Neural progenitor cell (in vitro differentiated cells): ENCODE results near the gene ACO2. TPM values are rescaled to one million over a fixed set of nuclear protein-coding genes. Genes with fewer than 3 reads are reported as not detected.
A peak's percentile ranks its signal among the peaks of the same experiment; 100 is the strongest.

ENCODE experiments used
- DNase-seq: peaks from one replicate; pipeline ENCODE4 v3.0.0-alpha.2; 2016; ENCODE audit warnings: low spot score
- H2AFZ ChIP-seq: fragments of 200-600 bp; sonication (generic); replicated peaks from 2 replicates; pipeline ENCODE4 v1.6.1; 2016; ENCODE audit warnings: antibody characterized with exemption
- H3F3A ChIP-seq: fragments of 200-600 bp; sonication (generic); 2 replicates; pipeline ENCODE4 v1.6.1; 2016; ENCODE audit warnings: antibody characterized with exemption, low read depth
- H3K27ac ChIP-seq: fragments of 200-600 bp; sonication (generic); 2 replicates; pipeline ENCODE4 v1.5.1; 2016; ENCODE audit warnings: mild to moderate bottlenecking
- H3K27me3 ChIP-seq: fragments of 200-600 bp; sonication (generic); 2 replicates; pipeline ENCODE4 v1.6.1; 2016; ENCODE audit warnings: mild to moderate bottlenecking, moderate library complexity
- H3K36me3 ChIP-seq: fragments of 200-600 bp; sonication (generic); 2 replicates; pipeline ENCODE4 v1.5.1; 2016
- H3K4me1 ChIP-seq: fragments of 200-600 bp; sonication (generic); 2 replicates; pipeline ENCODE4 v1.6.1; 2016; ENCODE audit warnings: mixed run types
- H3K4me2 ChIP-seq: fragments of 200-600 bp; sonication (generic); 2 replicates; pipeline ENCODE4 v1.6.1; 2016
- H3K4me3 ChIP-seq: fragments of 200-600 bp; sonication (generic); 2 replicates; pipeline ENCODE4 v1.5.1; 2016
- H3K79me2 ChIP-seq: fragments of 200-600 bp; sonication (generic); 2 replicates; pipeline ENCODE4 v1.6.1; 2016; ENCODE audit warnings: low read depth
- H3K9ac ChIP-seq: fragments of 200-600 bp; sonication (generic); 2 replicates; pipeline ENCODE4 v1.6.1; 2016
- H3K9me3 ChIP-seq: fragments of 200-600 bp; sonication (generic); 2 replicates; pipeline ENCODE4 v1.5.1; 2016; ENCODE audit warnings: low read depth
- H4K20me1 ChIP-seq: fragments of 200-600 bp; sonication (generic); 2 replicates; pipeline ENCODE4 v1.6.1; 2016; ENCODE audit warnings: low read depth
- H3K27ac Mint-ChIP-seq: 3 replicates; pipeline ENCODE4 v1.8.0; 2021; ENCODE audit warnings: mixed read lengths
- H3K27me3 Mint-ChIP-seq: 2 replicates; pipeline ENCODE4 v1.8.0; 2022; ENCODE audit warnings: low read depth, mild to moderate bottlenecking, inconsistent platforms, moderate library complexity, mixed read lengths; ENCODE audit not compliant: insufficient read depth
- H3K36me3 Mint-ChIP-seq: 3 replicates; pipeline ENCODE4 v1.8.0; 2021; ENCODE audit warnings: mixed read lengths
- H3K4me1 Mint-ChIP-seq: 3 replicates; pipeline ENCODE4 v1.8.0; 2021; ENCODE audit warnings: mixed read lengths
- H3K4me3 Mint-ChIP-seq: 3 replicates; pipeline ENCODE4 v1.8.0; 2021; ENCODE audit warnings: mild to moderate bottlenecking, moderate library complexity, mixed read lengths
- H3K9me3 Mint-ChIP-seq: 3 replicates; pipeline ENCODE4 v1.8.0; 2020; ENCODE audit warnings: mixed read lengths
- CTCF ChIP-seq: fragments of 200-600 bp; sonication (generic); IDR thresholded peaks from 2 replicates; pipeline ENCODE4 v1.5.1; 2017; ENCODE audit warnings: antibody characterized with exemption, mild to moderate bottlenecking
- EZH2 ChIP-seq: fragments of 200-600 bp; sonication (generic); IDR thresholded peaks from 2 replicates; pipeline ENCODE4 v1.6.1; 2017; ENCODE audit warnings: antibody characterized with exemption, mild to moderate bottlenecking, moderate library complexity
- EZH2phosphoT487 ChIP-seq: fragments of 200-600 bp; sonication (generic); IDR thresholded peaks from 2 replicates; pipeline ENCODE4 v1.6.1; 2017; ENCODE audit warnings: antibody characterized with exemption
- total RNA-seq: library from RNA; depleted of rRNA; stranded (reverse); fragments of >200 nt; gene quantifications from 2 replicates; pipeline ENCODE4 v1.2.3, GENCODE V29; 2015; ENCODE audit warnings: low replicate concordance

The ACO2 gene
- total RNA-seq, 1 donor from 2014 or later = 36.6 TPM

DNA sequence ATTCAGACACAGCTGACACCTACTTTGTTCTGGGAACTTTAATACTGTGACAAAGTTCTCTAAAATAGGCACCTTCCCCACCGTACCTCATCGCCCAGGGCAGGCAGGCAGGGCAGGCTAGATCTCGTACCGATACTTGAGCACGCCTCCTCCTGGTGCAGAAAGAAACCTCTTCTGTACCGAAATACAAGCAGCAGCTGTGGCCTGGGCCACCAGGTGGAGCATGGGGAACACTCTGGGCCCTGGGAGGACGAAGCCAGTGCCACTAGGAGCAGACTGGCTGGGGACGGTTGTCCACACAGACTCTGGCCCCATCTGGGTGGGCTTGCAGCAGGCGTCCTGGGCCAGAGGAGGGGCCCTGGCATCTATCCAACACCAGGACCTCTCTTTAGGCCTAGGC, 108.0 kb downstream of the ACO2 start:
- no peak overlapping the region for H3K27ac ChIP-seq
- no peaks in the 10 kb centered on the region for H3K36me3 ChIP-seq
- no peak overlapping the region for H3K4me3 ChIP-seq
- Mint-ChIP-seq H3K4me3 (no peak overlapping the region), H3K9me3 (no peaks in the 10 kb centered on the region), H3K27me3 (peaks cover 10% of the 10 kb centered on the region), H3K27ac (peak overlapping the region; percentile 95), H3K36me3 (no peaks in the 10 kb centered on the region), H3K4me1 (peaks cover 10% of the 10 kb centered on the region)
- H3K9ac ChIP-seq = no peak overlapping the region
- no peak overlapping the region for H2AFZ ChIP-seq
- no peaks in the 10 kb centered on the region for H3K27me3 ChIP-seq
- no peaks in the 10 kb centered on the region for H3F3A ChIP-seq
- no peaks in the 10 kb centered on the region for H3K4me1 ChIP-seq
- H3K9me3 ChIP-seq = no peaks in the 10 kb centered on the region
- H3K4me2 ChIP-seq = no peak overlapping the region
- TF ChIP-seq EZH2phosphoT487 (no peak), CTCF (peak; percentile 72), EZH2 (no peak)
- peak; percentile 86 for DNase-seq
- no peaks in the 10 kb centered on the region for H4K20me1 ChIP-seq
- H3K79me2 ChIP-seq = no peaks in the 10 kb centered on the region

GRCh38 chr22:41578114-41578513, 109.2 kb downstream of the ACO2 start:
- Mint-ChIP-seq H3K9me3 (no peaks in the 10 kb centered on the region), H3K27ac (no peak overlapping the region), H3K4me1 (peaks cover 10% of the 10 kb centered on the region), H3K4me3 (no peak overlapping the region), H3K27me3 (peaks cover 8% of the 10 kb centered on the region), H3K36me3 (no peaks in the 10 kb centered on the region)
- Histone ChIP-seq H3K9me3 (no peaks in the 10 kb centered on the region), H2AFZ (no peak overlapping the region), H3K4me1 (no peaks in the 10 kb centered on the region), H3K36me3 (no peaks in the 10 kb centered on the region), H3K79me2 (no peaks in the 10 kb centered on the region), H4K20me1 (no peaks in the 10 kb centered on the region), H3K27me3 (no peaks in the 10 kb centered on the region), H3K27ac (no peak overlapping the region), H3K9ac (no peak overlapping the region), H3F3A (no peaks in the 10 kb centered on the region), H3K4me2 (no peak overlapping the region), H3K4me3 (no peak overlapping the region)
- TF ChIP-seq EZH2phosphoT487 (no peak), CTCF (no peak), EZH2 (no peak)
- no peak for DNase-seq

Other genes with a start within 250 kb of the ACO2 start
- gene CHADL, start 228.2 kb upstream of the ACO2 start, total RNA-seq = 0.56 TPM in 1 of 2 replicates, not detected in the other
- gene RANGAP1, start 182.9 kb upstream of the ACO2 start, total RNA-seq = 53.4 and 114 TPM in 2 replicates
- 25.8 and 56.3 TPM in 2 replicates for gene ZC3H7B, start 167.6 kb upstream of the ACO2 start, total RNA-seq
- 11.0 and 17.2 TPM in 2 replicates for gene TEF, start 87.2 kb upstream of the ACO2 start, total RNA-seq
- 23.4 and 37.7 TPM in 2 replicates for gene TOB2, start 22.3 kb upstream of the ACO2 start, total RNA-seq
- 106 and 114 TPM in 2 replicates for gene PHF5A, start 425 bp upstream of the ACO2 start, total RNA-seq
- 15.2 and 18.7 TPM in 2 replicates for gene POLR3H, start 75.4 kb downstream of the ACO2 start, total RNA-seq
- gene CSDC2, start 91.9 kb downstream of the ACO2 start, total RNA-seq = 1.3 TPM in 1 of 2 replicates, not detected in the other
- 9.3 and 13.5 TPM in 2 replicates for gene PMM1, start 120.7 kb downstream of the ACO2 start, total RNA-seq
- 22.7 and 25.0 TPM in 2 replicates for gene DESI1, start 151.9 kb downstream of the ACO2 start, total RNA-seq
- gene XRCC6, start 152.2 kb downstream of the ACO2 start, total RNA-seq = 526 and 546 TPM in 2 replicates
- 143 and 171 TPM in 2 replicates for gene SNU13, start 219.8 kb downstream of the ACO2 start, total RNA-seq
- gene MEI1, start 230.4 kb downstream of the ACO2 start, total RNA-seq = 0.25 TPM in 1 of 2 replicates, not detected in the other